DND-41 (cell line): Measurements from ENCODE around the gene RIN3.

Experiments
- ATAC-seq: fragments of 200-7000 bp; cut with Tn5 transposase; 3 replicates; pipeline ENCODE4 v1.9.1; 2021; ENCODE audit warnings: low read depth; ENCODE audit not compliant: insufficient read depth
- DNase-seq: peaks from one replicate; pipeline ENCODE4 v3.0.0-alpha.2; 2020
- H2AFZ ChIP-seq: 2 replicates; pipeline ENCODE4 v1.6.0; 2012; ENCODE audit warnings: low read depth, low read length
- H3K27ac ChIP-seq: 2 replicates; pipeline ENCODE4 v1.5.1; 2012; ENCODE audit warnings: low read length, inconsistent platforms
- H3K27me3 ChIP-seq: fragments of 200-600 bp; sonication (generic); 2 replicates; pipeline ENCODE4 v1.6.0; 2012; ENCODE audit warnings: low read length, mild to moderate bottlenecking, inconsistent platforms; ENCODE audit not compliant: insufficient read depth, poor library complexity
- H3K36me3 ChIP-seq: 2 replicates; pipeline ENCODE4 v1.5.1; 2012; ENCODE audit warnings: low read length, inconsistent platforms; ENCODE audit not compliant: insufficient read depth
- H3K4me1 ChIP-seq: 2 replicates; pipeline ENCODE4 v1.5.1; 2012; ENCODE audit warnings: mild to moderate bottlenecking, low read length; ENCODE audit not compliant: insufficient read depth
- H3K4me2 ChIP-seq: 2 replicates; pipeline ENCODE4 v1.6.0; 2012; ENCODE audit warnings: mild to moderate bottlenecking, moderate library complexity, low read length, inconsistent platforms; ENCODE audit not compliant: insufficient read depth
- H3K4me3 ChIP-seq, 2 experiments: fragments of 200-600 bp in 1 of 2; shearing (Covaris generic) in 1 of 2; 2 replicates each; pipeline ENCODE4 v1.5.1; 2012 to 2016; ENCODE audit warnings: inconsistent platforms in 2 of 2, low read length in 2 of 2, mild to moderate bottlenecking in 2 of 2, low read depth in 1 of 2, moderate library complexity in 1 of 2
- H3K79me2 ChIP-seq: 2 replicates; pipeline ENCODE4 v1.6.0; 2012; ENCODE audit warnings: low read length, inconsistent platforms; ENCODE audit not compliant: insufficient read depth
- H3K9ac ChIP-seq: 2 replicates; pipeline ENCODE4 v1.6.0; 2012; ENCODE audit warnings: low read depth, mild to moderate bottlenecking, inconsistent platforms, low read length, moderate library complexity
- H3K9me3 ChIP-seq: 2 replicates; pipeline ENCODE4 v1.5.1; 2012; ENCODE audit warnings: low read length, moderate library complexity, mild to moderate bottlenecking, inconsistent platforms; ENCODE audit not compliant: insufficient read depth, severe bottlenecking
- H4K20me1 ChIP-seq: 2 replicates; pipeline ENCODE4 v1.6.0; 2012; ENCODE audit warnings: low read length; ENCODE audit not compliant: insufficient read depth
- CTCF ChIP-seq: IDR thresholded peaks from 2 replicates; pipeline ENCODE4 v1.5.1; 2012; ENCODE audit warnings: borderline replicate concordance, low read length, moderate library complexity, mild to moderate bottlenecking; ENCODE audit not compliant: poor library complexity, severe bottlenecking; ENCODE audit errors: extremely low read depth
- EZH2 ChIP-seq: IDR thresholded peaks from 3 replicates; pipeline ENCODE4 v1.6.1; 2012; ENCODE audit warnings: borderline replicate concordance, low read depth, mild to moderate bottlenecking, moderate library complexity, low read length, inconsistent platforms; ENCODE audit not compliant: severe bottlenecking

Gene RIN3

GRCh38 chr14:92493492-92493891, 20.1 kb upstream of the RIN3 start:
- Histone ChIP-seq H3K27ac (no peak overlapping the region), H3K79me2 (no peaks in the 10 kb centered on the region), H2AFZ (no peak overlapping the region), H3K9ac (no peak overlapping the region), H3K36me3 (no peaks in the 10 kb centered on the region), H3K9me3 (no peaks in the 10 kb centered on the region), H3K4me3 (no peak overlapping the region), H4K20me1 (no peaks in the 10 kb centered on the region), H3K4me2 (no peak overlapping the region), H3K4me1 (no peaks in the 10 kb centered on the region), H3K27me3 (no peaks in the 10 kb centered on the region)
- TF ChIP-seq CTCF = no peak
- DNase-seq (no peak), ATAC-seq (no peak)

DNA sequence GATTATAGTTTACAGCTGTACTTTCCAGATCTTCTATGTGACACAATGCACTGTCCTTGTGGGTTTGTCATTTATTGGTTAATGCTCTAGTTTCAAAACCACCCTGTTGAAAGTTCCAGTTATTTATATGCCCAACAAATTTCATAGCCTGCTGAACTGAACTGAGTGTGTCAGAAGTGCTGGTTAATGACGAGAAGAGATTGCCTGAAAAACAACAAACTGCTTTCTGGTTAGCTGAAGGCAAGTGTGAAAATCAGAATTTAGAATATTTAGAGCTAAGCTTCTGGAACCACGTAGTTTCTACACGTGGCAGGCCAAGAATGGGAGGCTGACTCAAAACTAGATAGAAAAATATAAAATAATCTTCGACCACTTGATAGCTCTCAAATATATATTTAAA, 19.1 kb upstream of the RIN3 start:
- Histone ChIP-seq H3K36me3 (no peaks in the 10 kb centered on the region), H3K9ac (no peak overlapping the region), H3K27ac (no peak overlapping the region), H3K4me2 (no peak overlapping the region), H3K27me3 (no peaks in the 10 kb centered on the region), H3K79me2 (no peaks in the 10 kb centered on the region), H3K9me3 (no peaks in the 10 kb centered on the region), H3K4me3 (no peak overlapping the region), H4K20me1 (no peaks in the 10 kb centered on the region), H3K4me1 (no peaks in the 10 kb centered on the region), H2AFZ (no peak overlapping the region)
- no peak for ATAC-seq
- no peak for TF ChIP-seq EZH2
- TF ChIP-seq CTCF = no peak
- no peak for DNase-seq

DNA sequence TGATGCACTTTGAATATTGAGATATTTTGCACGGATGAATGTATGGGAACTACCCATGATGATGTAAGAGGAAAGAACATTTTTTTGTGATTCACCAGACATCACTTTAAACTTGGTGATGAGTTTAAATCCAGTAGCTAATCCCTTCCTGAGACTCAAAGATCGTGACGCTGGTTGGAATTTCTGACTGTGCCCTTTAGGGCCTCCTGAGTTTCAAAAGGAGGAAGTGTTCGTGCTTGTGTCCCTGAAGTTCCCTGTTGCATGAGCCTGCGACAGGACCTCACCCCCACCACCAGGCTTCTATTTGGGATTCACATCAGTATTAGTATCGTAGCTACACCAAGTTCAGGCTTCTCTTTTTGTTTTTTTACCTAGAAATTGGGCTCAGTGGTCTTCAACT, 18.6 kb upstream of the RIN3 start:
- no peaks in the 10 kb centered on the region for H3K79me2 ChIP-seq
- no peak for ATAC-seq

More for the DNA sequence above, 18.6 kb upstream of the RIN3 start:
- no peak overlapping the region for H3K4me2 ChIP-seq
- H3K4me1 ChIP-seq = no peaks in the 10 kb centered on the region
- H3K36me3 ChIP-seq = no peaks in the 10 kb centered on the region
- H3K4me3 ChIP-seq = no peak overlapping the region
- H2AFZ ChIP-seq = no peak overlapping the region
- no peaks in the 10 kb centered on the region for H3K9me3 ChIP-seq
- H3K27me3 ChIP-seq = no peaks in the 10 kb centered on the region
- TF ChIP-seq EZH2 (no peak), CTCF (no peak)
- no peak overlapping the region for H3K9ac ChIP-seq
- no peak overlapping the region for H3K27ac ChIP-seq
- no peak for DNase-seq
- H4K20me1 ChIP-seq = no peaks in the 10 kb centered on the region
